SU-DHL-6 (cell line): ENCODE data around the gene KLK10.

Experiments
- H2AFZ ChIP-seq: fragments of 200-600 bp; sonication (generic); 2 replicates; pipeline ENCODE4 v1.6.1; 2014; ENCODE audit warnings: low read depth, mild to moderate bottlenecking, moderate library complexity, mixed read lengths, antibody characterized with exemption, low read length; ENCODE audit not compliant: severe bottlenecking
- H3F3A ChIP-seq: fragments of 200-600 bp; shearing (Covaris generic); 2 replicates; pipeline ENCODE4 v1.6.0; 2016; ENCODE audit warnings: antibody characterized with exemption, mild to moderate bottlenecking; ENCODE audit not compliant: insufficient read depth
- H3K27ac ChIP-seq: fragments of 200-600 bp; sonication (generic); 2 replicates; pipeline ENCODE4 v1.5.1; 2016; ENCODE audit warnings: low read depth, mild to moderate bottlenecking, low read length, moderate library complexity, mixed read lengths
- H3K27me3 ChIP-seq: fragments of 200-600 bp; sonication (generic), shearing (Covaris generic); 2 replicates; pipeline ENCODE4 v1.6.0; 2014; ENCODE audit warnings: mild to moderate bottlenecking, low read length
- H3K36me3 ChIP-seq: fragments of 200-600 bp; sonication (generic); 2 replicates; pipeline ENCODE4 v1.6.1; 2014; ENCODE audit warnings: mild to moderate bottlenecking, low read length, mixed read lengths
- H3K4me2 ChIP-seq: fragments of 300-600, 200-600 bp; shearing (Covaris generic), sonication (generic); 2 replicates; pipeline ENCODE4 v1.6.0; 2014; ENCODE audit warnings: low read length, low read depth, mild to moderate bottlenecking; ENCODE audit not compliant: poor library complexity, severe bottlenecking
- H3K4me3 ChIP-seq: fragments of 200-600 bp; sonication (generic); 2 replicates; pipeline ENCODE4 v1.5.1; 2014; ENCODE audit warnings: antibody characterized with exemption, low read length, mild to moderate bottlenecking, mixed read lengths; ENCODE audit not compliant: insufficient read depth, poor library complexity, severe bottlenecking
- H3K79me2 ChIP-seq: fragments of 200-600 bp; sonication (generic); 2 replicates; pipeline ENCODE4 v1.6.1; 2014; ENCODE audit warnings: mild to moderate bottlenecking, low read length, moderate library complexity; ENCODE audit not compliant: insufficient read depth
- H3K9ac ChIP-seq: fragments of 200-600 bp; sonication (generic); 2 replicates; pipeline ENCODE4 v1.7.0; 2014; ENCODE audit warnings: mild to moderate bottlenecking, low read length
- H3K9me2 ChIP-seq: fragments of 200-600 bp; sonication (generic); replicated peaks from 2 replicates; pipeline ENCODE4 v1.6.1; 2014; ENCODE audit warnings: low read length; ENCODE audit not compliant: insufficient read depth
- H3K9me3 ChIP-seq: fragments of 200-600 bp; sonication (generic); 2 replicates; pipeline ENCODE4 v1.6.1; 2014; ENCODE audit warnings: low read length, mixed read lengths; ENCODE audit not compliant: insufficient read depth
- H4K20me1 ChIP-seq: fragments of 200-600 bp; sonication (generic); 2 replicates; pipeline ENCODE4 v1.6.1; 2014; ENCODE audit warnings: low read depth, mild to moderate bottlenecking, antibody characterized with exemption, low read length, moderate library complexity, mixed read lengths
- CTCF ChIP-seq: fragments of 200-600 bp; sonication (generic); IDR thresholded peaks from one replicate; pipeline ENCODE4 v1.5.1; 2017; ENCODE audit warnings: antibody characterized with exemption, mild to moderate bottlenecking, low read length, moderate library complexity; ENCODE audit not compliant: insufficient read depth, poor library complexity, severe bottlenecking
- EZH2phosphoT487 ChIP-seq: fragments of 200-600 bp; sonication (generic), shearing (Covaris generic); conservative IDR thresholded peaks from 2 replicates; pipeline ENCODE4 v1.6.1; 2018; ENCODE audit warnings: mild to moderate bottlenecking, antibody characterized with exemption, low read length, moderate library complexity, mixed read lengths

KLK10 gene

GRCh38 chr19:50967929-50968715 is 51.4 kb downstream of the KLK10 start:
- no peaks in the 10 kb centered on the region for H3F3A ChIP-seq
- H4K20me1 ChIP-seq = no peaks in the 10 kb centered on the region
- no peak overlapping the region for H3K27ac ChIP-seq
- no peaks in the 10 kb centered on the region for H3K36me3 ChIP-seq
- no peak overlapping the region for H3K4me3 ChIP-seq
- no peak for TF ChIP-seq CTCF
- H3K9ac ChIP-seq = no peak overlapping the region
- no peaks in the 10 kb centered on the region for H3K79me2 ChIP-seq
- no peaks in the 10 kb centered on the region for H3K9me2 ChIP-seq
- H3K4me2 ChIP-seq = no peak overlapping the region
- no peaks in the 10 kb centered on the region for H3K27me3 ChIP-seq
- H3K9me3 ChIP-seq = no peaks in the 10 kb centered on the region
- H2AFZ ChIP-seq = no peak overlapping the region

GRCh38 chr19:50964266-50964665 is 55.2 kb downstream of the KLK10 start:
- Histone ChIP-seq H3K27me3 (no peaks in the 10 kb centered on the region), H3K9me3 (no peaks in the 10 kb centered on the region), H3K4me3 (no peak overlapping the region), H4K20me1 (no peaks in the 10 kb centered on the region), H3K79me2 (no peaks in the 10 kb centered on the region), H3K36me3 (no peaks in the 10 kb centered on the region), H3F3A (no peaks in the 10 kb centered on the region), H2AFZ (no peak overlapping the region), H3K9ac (no peak overlapping the region), H3K27ac (no peak overlapping the region), H3K4me2 (no peak overlapping the region), H3K9me2 (no peaks in the 10 kb centered on the region)
- TF ChIP-seq EZH2phosphoT487 (no peak), CTCF (no peak)

GRCh38 chr19:50963381-50963780 is 56.1 kb downstream of the KLK10 start:
- no peak for TF ChIP-seq CTCF
- no peak for TF ChIP-seq EZH2phosphoT487
- Histone ChIP-seq H3K27ac (no peak overlapping the region), H3K9me3 (no peaks in the 10 kb centered on the region), H3K9me2 (no peaks in the 10 kb centered on the region), H3K27me3 (no peaks in the 10 kb centered on the region), H3K4me3 (no peak overlapping the region), H3F3A (no peaks in the 10 kb centered on the region), H3K36me3 (no peaks in the 10 kb centered on the region), H3K79me2 (no peaks in the 10 kb centered on the region), H4K20me1 (no peaks in the 10 kb centered on the region), H3K4me2 (no peak overlapping the region), H3K9ac (no peak overlapping the region), H2AFZ (no peak overlapping the region)
